Gastroesophageal sphincter (tissue), 3 donors: Measurements from ENCODE around the gene NEDD8.

Source experiments
- POLR2A ChIP-seq, 2 donors: fragments of 450-650 bp; IDR thresholded peaks; one replicate each; pipeline ENCODE4 v1.6.1; 2017; ENCODE audit warnings: antibody characterized with exemption in 2 of 2, mild to moderate bottlenecking in 2 of 2, moderate library complexity in 1 of 2
- POLR2AphosphoS5 ChIP-seq: sonication (generic); formaldehyde crosslinking; IDR thresholded peaks from one replicate; pipeline ENCODE4 v1.6.1; 2017; ENCODE audit warnings: antibody characterized with exemption
- TF ChIP-seq, protein P1 (sequence below), 4 experiments: fragments of 200-600 bp in 2 of 4; fragments of 450-650 bp in 2 of 4; sonication (generic) in 1 of 4; IDR thresholded peaks; one replicate each; pipeline ENCODE4 v1.5.1; 2017 to 2019; ENCODE audit warnings: antibody characterized with exemption in 4 of 4, mild to moderate bottlenecking in 2 of 4, moderate library complexity in 2 of 4

DNA sequence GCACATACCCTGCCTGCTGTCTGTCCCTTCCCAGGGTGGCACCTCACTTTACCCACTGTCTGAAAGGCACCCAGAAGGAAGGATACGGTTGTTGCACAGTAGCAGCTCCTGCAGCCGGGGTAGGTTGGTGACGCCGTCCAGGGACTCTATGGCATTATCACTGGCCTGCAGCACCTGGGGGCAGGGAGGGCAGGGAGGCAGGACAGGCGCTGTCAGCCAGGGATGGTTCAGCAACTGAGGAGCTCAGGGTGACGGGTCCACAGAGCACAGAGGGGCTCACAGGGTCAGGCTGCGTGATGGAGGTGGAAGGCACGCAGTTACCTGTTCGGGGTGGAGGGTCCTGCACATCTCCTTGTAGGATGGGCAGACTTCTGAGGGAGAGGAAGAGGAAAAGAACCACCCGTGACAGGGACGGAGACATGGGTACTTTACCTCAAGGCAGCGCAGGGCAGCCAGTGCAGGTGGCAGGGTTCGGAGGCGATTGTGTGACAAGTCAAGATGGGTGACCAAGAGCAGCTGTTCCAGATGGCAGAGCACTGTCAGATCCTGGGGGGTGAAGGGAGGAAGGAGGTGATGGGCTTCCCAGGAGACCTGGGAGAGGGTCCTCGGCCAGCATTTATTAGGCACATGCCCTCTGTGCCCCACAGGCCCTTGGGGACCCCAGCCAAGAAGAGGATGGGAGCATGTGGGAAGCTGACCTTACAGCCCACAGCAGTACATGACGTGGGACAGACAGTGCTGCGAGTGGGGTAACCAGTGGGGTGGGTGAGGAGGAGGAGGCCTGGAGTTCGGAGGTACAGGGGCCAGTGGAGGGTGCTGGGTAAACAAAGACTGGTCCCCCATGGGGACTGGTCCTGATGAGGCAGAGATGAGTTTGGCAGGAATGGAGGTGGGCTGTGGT is 34.4 kb upstream of the NEDD8 start:
- TF ChIP-seq, protein P1, sequence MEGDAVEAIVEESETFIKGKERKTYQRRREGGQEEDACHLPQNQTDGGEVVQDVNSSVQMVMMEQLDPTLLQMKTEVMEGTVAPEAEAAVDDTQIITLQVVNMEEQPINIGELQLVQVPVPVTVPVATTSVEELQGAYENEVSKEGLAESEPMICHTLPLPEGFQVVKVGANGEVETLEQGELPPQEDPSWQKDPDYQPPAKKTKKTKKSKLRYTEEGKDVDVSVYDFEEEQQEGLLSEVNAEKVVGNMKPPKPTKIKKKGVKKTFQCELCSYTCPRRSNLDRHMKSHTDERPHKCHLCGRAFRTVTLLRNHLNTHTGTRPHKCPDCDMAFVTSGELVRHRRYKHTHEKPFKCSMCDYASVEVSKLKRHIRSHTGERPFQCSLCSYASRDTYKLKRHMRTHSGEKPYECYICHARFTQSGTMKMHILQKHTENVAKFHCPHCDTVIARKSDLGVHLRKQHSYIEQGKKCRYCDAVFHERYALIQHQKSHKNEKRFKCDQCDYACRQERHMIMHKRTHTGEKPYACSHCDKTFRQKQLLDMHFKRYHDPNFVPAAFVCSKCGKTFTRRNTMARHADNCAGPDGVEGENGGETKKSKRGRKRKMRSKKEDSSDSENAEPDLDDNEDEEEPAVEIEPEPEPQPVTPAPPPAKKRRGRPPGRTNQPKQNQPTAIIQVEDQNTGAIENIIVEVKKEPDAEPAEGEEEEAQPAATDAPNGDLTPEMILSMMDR (IDR thresholded peaks at IDR 0.05) = no peak
- TF ChIP-seq POLR2A (IDR thresholded peaks at IDR 0.05) (no peak), POLR2AphosphoS5 (no peak)
